ENCODE data around the gene SH2D1B.

DNA sequence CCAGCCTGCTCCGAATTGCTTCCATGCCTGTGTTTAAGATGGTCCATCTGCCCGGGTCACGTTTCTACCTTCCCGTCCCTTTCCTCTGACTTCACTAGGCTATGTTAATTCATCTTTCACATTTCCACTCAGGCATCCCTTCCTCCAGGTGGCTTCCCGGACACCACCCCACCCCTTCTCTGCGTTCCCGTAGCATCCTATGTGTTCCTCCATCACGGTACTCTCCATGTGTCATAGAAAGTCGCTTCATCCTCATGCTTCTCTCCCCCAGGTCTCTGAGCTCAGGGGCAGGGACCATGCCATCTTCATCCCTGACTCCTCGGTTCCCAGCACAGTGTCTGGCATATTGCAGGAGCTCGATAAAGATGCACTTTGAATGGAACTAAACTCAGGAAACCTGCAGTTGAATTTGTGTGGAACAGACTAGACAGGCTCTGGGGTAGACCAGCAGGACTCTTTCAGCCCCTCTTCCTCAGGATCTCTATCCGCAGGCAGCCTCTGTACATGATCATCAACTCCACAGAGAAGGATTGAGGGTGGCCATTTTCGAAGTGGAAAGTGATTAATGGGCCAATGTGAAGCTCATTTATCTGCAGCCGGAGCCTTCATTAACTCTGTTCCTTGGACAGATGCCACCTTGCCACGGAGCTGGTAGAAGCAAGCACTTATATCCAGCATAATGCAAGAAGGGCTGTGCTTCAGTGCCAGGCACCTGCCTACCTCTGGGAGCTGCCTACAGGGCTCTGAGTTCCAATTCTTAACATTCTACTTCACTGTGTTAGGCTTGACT, 21.3 kb downstream of the SH2D1B start:
- no peak for TF ChIP-seq POLR2A (IDR thresholded peaks at IDR 0.05)
- TF ChIP-seq, protein P1, sequence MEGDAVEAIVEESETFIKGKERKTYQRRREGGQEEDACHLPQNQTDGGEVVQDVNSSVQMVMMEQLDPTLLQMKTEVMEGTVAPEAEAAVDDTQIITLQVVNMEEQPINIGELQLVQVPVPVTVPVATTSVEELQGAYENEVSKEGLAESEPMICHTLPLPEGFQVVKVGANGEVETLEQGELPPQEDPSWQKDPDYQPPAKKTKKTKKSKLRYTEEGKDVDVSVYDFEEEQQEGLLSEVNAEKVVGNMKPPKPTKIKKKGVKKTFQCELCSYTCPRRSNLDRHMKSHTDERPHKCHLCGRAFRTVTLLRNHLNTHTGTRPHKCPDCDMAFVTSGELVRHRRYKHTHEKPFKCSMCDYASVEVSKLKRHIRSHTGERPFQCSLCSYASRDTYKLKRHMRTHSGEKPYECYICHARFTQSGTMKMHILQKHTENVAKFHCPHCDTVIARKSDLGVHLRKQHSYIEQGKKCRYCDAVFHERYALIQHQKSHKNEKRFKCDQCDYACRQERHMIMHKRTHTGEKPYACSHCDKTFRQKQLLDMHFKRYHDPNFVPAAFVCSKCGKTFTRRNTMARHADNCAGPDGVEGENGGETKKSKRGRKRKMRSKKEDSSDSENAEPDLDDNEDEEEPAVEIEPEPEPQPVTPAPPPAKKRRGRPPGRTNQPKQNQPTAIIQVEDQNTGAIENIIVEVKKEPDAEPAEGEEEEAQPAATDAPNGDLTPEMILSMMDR (IDR thresholded peaks at IDR 0.05), result no peak
